Tracheal epithelial cell (primary cell): ENCODE results near the gene MEIS3. TPM values are rescaled to one million over a fixed set of nuclear protein-coding genes. Genes with fewer than 3 reads are reported as not detected.

Experiments
- total RNA-seq: library from RNA; depleted of rRNA; stranded (reverse); fragments of >200 nt; gene quantifications from 2 replicates; pipeline ENCODE4 v1.2.1, GENCODE V29; 2014

Gene MEIS3
- total RNA-seq = 6.2 and 25.8 TPM in 2 replicates

GRCh38 chr19:47419030-47419783 is at the start of gene MEIS3:
MEIS3 (minus strand) TSS chr19:47419527; CDS start chr19:47419081, 446 bp downstream.

Other genes with a start within 250 kb of the MEIS3 start
- gene BBC3, start 188.3 kb downstream of the MEIS3 start, total RNA-seq = 14.5 and 18.8 TPM in 2 replicates
- gene CCDC9, start 163.0 kb downstream of the MEIS3 start, total RNA-seq = 3.2 and 3.4 TPM in 2 replicates
- 0.43 and 0.48 TPM in 2 replicates for gene INAFM1, start 144.6 kb downstream of the MEIS3 start, total RNA-seq
- 0.21 and 0.24 TPM in 2 replicates for gene C5AR1, start 109.7 kb downstream of the MEIS3 start, total RNA-seq
- 0.24 TPM in 1 of 2 replicates, not detected in the other for gene C5AR2, start 87.4 kb downstream of the MEIS3 start, total RNA-seq
- gene DHX34, start 70.2 kb downstream of the MEIS3 start, total RNA-seq = 14.1 and 17.6 TPM in 2 replicates
- gene SLC8A2, start 52.4 kb upstream of the MEIS3 start, total RNA-seq = under 0.01 TPM in 1 of 2 replicates, not detected in the other
- 3.4 and 5.5 TPM in 2 replicates for gene KPTN, start 64.7 kb upstream of the MEIS3 start, total RNA-seq
- gene NAPA, start 95.5 kb upstream of the MEIS3 start, total RNA-seq = 36.2 and 57.1 TPM in 2 replicates
- not detected in 2 replicates for gene ZNF541, start 153.6 kb upstream of the MEIS3 start, total RNA-seq
- 2.2 and 3.0 TPM in 2 replicates for gene BICRA, start 189.6 kb upstream of the MEIS3 start, total RNA-seq